OCI-M2 (cell line): ENCODE measurements around the gene ARHGEF28.

Experiments used
- DNase-seq: peaks from one replicate; lab custom pipeline; 2025; ENCODE audit not compliant: unreplicated experiment; lab: John Stamatoyannopoulos, UW

The ARHGEF28 gene

DNA sequence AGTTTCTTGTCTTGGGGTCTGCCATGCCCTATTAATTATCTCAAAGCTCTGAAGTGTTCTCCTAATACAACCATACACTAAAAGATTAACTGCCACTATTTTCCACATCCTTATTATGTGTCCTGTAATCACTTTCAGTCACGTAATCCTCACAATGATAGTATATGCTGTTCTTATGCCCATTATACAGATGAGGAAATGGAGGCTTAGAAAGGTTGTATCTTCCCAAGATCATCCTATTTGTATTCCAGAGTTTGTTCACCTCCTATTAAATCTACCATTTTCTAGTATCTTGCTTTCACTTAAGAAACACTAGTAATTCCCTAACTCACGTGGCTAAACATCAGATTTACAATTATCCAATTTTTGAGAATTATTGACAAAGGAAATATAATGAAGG lies 2.9 kb upstream of the ARHGEF28 start:
- DNase-seq, result no peak

DNA sequence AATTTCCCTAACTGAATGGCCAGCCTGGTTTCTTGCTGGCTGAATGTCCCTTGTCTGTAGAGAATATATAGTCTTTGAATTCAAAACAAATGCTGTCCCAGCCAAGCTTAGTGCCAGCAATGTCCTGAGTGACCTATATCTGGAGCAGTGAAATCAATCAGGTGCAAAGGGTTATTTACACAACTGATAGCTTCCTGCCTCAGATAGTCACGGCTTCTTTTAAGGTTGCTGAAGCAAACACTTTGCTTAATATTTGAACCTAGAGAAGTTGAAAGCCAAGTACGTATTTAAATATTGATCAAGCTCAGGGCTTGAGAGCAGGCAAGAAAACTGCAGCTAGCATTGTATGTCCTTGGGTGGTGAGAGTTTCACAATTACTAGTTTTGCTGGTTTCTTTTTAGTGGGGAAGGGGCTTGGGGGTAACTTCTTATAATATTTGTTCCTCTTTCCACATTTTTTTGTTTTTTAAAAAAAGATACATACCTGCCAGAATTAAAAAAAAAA lies 2.0 kb upstream of the ARHGEF28 start:
- DNase-seq, result no peak

DNA sequence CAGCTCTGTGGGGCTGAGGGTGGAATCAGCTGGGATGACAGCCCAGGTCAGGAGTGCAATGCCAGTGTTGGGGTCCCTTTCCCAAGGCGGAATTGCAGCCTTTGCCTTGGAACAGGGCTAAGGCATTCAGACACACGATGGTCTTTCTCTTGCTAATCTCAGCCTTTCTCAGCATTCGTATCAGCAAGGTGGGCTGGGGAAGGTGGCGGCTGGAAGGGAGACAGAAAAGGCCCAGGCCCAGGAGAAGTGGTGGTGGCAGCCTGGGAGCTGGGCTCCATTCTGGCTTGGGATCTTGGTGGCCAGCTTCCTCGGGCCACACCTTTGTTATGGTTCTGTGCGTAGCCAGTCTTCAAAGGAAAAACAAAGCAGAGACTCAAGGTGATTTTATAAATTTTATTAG lies 1.1 kb upstream of the ARHGEF28 start:
- no peak for DNase-seq

DNA sequence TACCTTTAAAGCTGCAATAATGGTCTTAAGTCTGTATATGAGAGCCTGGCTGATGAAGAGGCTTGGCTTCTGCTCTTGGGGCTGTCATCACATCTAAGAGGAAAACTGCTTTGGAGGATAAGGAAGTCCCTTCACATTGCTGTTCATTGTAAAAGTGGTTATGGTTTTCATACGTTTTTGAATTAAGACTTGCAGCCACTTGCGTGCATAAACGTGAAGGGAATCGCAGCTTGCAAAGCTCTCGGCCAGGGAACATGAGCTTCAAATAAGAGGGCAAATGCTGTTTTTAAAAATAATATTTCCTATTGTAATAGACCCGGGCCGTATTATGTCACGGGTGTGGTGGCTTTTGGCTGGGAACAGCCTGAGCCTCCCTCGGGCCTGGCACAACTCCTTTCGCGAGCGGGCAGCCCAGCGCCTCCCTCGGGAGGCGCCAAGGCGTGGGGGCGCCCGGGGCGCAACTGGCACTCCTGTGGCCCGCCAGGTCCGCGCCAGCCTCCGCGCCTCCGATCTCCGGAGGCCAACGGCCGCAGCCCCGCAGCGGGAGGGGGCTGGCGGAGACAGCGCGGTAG lies 538 bp upstream of the ARHGEF28 start:
- no peak for DNase-seq

DNA sequence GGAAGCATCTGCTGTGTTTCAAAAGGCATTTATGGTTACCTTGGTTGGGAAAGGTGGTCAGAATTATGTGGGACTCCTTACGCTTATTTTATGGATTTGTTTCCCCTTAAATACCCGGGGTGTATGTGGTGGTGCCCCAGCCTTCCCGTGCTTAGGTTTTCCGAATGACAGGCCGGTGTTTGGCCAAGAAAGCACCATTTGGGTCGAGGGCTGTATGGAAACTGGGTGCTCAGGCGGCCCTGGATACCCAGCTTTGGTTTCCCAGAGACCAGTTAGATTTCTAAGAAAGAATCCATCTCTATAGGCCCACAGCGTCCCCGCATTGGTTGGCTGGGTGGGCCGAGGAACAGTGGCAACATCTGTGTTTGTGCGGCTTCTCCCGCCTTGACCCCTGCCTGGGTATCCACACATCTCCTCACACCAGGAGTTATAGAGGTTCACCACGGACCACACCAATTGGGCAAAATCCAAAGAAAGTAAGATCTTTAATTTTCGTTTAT lies 868 bp downstream of the ARHGEF28 start:
- no peak for DNase-seq

DNA sequence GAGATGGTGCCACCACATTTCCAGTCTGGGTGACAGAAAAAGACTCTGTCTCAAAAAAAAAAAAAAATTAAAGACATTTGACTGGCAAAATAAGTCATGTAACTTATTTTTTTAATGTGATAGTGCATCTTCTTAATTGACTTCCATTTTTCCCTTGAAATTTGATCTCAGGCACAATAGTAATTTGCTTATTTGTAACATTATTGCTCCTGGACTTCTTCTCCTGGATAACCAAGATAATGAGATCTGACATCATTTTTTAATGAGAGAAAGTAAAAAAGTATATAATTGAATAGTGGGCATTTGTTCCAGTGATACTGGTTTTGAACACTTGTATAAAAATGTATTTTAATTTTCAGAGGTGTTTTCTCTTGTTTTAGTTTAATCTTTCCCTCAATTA lies 3.5 kb downstream of the ARHGEF28 start:
- DNase-seq, result no peak

DNA sequence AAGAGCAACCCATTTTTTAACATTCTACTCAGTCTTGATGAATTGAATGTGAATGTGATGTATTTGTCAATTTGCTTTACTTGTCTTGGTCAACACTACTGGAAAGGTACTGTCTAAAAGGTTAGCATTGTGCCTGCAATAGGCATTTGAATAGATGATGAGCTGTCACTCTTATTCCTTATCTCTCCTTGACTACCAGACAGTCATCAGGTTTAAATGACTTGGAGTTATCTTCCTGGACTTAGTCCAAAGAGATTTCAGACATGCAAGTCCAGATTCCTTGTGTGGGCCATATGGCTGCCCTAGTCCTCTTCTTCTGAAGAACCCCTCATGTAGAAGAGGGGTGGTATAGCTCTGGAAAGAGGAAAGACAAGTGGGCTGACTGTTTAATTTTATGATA lies 4.8 kb downstream of the ARHGEF28 start:
- no peak for DNase-seq

DNA sequence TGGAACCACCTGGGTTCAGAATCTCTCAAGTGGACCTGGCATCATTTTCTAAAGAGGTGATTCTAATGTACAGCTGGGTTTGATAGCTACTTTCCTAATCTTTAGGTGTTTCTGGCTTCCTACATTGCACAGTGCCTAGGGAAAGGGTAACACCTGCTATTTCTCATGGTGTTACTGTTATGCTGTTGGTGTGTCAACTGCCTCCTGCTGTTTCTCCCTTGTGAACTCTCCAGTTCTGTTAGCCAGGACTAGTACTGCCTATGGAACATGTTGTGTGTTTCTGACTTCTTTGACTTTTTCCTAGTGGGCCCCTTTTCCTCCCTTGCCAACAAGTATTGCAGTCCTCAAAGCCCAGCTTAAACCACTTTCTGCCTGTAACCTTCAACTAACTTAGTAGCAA lies 5.5 kb downstream of the ARHGEF28 start:
- DNase-seq, result no peak

DNA sequence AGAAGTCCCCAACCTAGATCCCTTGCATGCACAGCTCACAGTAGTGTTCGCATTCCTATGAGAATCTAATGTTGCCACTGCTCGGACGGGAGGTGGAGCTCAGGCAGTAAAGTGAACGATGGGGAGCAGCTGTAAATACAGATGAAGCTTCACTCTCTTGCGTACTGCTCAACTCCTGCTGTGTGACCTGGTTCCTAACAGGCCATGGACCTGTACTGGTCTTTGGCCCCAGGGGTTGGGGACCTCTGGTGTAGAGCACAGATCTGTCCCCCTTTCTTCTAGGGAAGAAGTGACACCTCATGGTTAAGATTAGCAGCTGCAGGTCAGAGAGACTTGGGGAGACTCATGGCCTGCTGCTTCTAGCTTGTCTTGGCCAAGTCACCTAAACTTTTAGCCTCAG lies 7.1 kb downstream of the ARHGEF28 start:
- no peak for DNase-seq

DNA sequence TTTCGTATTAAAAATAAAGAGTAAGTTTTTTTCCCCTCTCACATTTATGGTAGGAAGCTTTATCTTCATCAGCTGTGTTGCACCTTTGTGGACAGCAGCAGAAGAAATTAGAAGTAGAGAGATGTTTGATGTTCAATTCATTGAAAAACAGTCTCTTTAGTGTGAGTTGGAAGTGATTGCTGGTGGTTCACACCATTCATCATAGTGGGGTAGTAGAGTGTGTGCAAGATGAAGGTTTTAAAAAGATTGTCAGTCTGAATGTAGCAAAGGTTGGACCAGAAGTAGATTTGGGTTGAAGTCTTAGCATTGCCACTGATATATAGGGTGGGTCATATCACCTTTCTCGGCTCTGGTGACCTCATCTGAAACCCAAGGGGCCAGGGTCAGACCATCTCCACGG lies 10.4 kb downstream of the ARHGEF28 start:
- DNase-seq, result no peak

DNA sequence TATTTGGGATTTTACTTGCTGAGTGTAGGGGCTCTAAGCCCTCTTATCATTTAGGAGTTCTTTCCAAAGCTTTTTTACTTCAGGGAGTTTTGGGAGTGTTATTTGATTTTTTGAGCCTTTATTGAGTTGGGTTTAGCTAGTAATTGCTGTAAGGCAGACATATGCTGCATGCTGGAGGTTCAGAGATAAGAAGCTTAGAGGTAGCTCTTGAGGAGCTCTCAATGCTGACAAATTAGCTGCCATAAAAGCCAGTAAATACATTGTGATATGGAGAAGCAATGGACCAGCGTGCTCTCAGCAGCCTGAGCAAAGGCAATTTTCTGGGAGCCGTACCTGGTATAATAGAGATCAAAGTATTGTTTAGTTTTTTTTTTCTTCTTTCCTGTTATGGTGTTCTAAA lies 11.6 kb downstream of the ARHGEF28 start:
- no peak for DNase-seq

DNA sequence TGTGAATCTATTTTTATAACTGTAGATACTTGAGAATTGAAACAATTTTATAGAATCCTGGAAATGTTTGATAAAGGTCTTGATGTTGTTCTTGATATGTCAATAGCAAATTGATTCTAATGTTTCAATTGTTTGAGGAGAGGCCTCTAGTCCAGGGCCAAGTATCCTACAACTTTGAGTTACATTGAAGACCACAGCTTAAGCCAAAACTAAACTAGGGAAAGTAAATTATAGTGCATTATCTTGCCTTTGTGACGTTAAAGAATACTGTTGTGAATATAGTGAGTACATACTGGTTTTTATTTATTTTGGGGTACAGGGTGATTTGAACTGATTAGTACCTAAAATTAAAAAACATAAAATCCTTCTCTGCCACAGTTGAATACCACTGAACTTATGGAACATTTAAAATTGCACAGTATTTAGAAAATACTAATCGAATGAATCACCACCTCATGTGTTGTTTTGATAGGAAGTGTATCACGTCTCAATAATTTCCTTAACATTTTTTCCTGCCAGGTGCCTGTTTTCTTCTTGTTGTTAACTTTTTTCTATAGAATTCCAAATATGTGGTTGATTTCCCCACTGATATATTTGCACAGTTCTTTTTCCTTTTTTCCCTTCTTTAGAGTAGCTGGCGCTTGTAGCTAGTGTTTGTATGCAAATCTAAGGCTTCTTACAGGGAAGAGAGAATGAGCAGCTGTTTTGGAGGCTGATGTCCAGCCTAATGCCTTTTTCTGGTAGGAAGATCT lies 12.5 kb downstream of the ARHGEF28 start:
- DNase-seq, result no peak

DNA sequence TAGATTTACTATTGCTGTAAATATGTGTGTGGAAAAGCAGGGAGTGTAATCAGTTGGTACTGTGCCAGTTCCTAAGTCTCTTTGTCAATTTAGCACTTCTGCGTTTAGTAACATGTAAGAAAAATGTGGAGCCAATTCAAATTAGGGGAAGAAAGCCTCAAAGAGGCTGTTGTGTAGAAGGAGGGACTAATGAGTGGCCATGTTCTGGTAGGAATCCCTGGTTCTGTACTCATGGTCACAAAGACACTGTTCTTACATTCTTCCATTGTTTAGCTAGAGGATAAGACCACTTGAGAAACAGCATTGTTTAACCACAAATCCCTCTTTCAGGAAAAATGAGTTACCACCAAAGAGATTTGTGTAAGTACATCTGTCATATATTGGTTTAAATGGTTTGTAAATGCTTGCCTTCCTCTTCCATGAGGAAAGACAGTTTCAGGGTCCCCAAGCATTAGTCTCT lies 14.9 kb downstream of the ARHGEF28 start:
- no peak for DNase-seq

DNA sequence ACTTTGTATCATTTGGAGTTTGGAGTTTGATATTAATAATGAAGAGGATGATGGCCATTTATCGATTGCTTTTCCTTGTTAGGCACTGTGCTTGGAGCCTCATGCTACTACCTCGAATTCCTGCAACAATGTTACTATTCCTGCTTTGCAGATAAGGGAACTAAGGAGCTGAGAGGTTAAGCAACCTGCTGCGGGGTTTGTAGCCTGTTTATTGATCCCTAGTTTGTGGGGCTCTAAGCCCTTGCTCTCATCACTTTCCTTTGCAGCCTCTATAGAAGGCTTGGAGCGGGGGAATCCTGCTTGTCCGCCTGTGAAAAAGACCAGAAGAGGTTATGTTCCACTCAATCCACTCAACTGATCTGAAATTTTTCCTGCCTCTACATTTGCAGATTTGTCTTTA lies 15.8 kb downstream of the ARHGEF28 start:
- no peak for DNase-seq

DNA sequence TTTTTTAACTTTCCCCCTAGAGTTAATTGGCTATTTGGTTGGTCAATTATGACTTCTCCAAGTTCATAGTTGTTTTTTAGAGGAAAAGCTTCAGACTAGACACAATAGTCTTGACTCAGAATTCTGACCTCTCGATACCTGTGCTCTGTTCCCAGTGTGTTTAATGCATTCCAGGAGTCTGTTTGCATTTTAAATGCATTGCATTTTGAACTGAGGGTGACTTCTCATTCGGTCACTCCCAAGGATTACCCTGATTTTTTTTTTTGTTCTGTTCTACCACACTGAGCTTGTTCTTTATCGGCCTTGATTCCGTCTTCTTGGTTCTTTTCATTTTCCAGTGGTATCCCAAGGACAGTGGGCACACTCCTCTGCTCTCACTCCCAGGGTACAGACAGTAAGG lies 16.3 kb downstream of the ARHGEF28 start:
- DNase-seq, result no peak

DNA sequence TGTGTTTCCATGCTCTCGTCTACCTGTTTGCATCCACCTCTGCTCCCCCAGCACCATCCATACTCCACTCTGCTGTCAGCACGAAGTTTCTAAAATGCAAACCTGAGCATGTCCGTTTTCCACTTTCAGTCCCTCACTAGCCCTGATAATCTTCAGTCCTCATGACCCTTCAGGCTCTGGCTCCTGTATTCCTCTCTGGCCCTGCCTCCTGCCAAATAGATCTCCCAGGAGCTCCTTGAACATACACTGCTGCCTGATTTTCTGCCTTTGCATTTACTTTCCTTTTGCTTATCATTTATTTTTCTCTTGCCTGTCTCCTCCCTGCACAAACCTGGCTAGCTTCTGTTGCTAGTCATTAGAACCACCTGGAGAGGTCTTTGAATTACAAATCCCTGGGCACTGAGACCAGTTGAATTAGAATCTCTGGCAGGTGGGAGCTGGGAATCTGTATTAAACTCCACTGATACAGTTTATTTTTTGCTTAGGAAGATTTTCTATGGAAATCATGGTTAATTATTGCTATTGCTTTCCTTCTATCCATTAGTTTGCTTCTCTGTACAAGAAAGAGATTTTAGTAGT lies 18.5 kb downstream of the ARHGEF28 start:
- DNase-seq, result no peak

DNA sequence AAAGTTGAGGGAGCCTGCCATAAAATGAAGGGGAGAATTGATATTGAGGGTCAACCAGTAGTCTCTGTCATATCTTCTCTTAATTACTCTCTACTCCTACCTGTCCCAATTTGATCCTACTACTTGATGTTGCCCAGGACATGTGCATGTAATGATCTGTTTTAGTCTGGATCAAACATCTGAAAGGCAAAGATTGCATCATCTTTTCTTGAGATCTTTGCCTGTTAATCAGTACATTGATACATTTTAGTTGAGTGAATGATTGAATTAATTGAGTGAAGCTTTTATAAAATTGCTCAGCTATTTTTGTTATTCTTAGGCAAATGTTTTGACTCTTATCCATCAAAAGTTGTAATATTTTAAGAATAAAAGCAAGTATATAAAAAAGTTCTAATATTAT lies 21.7 kb downstream of the ARHGEF28 start:
- DNase-seq, result no peak

DNA sequence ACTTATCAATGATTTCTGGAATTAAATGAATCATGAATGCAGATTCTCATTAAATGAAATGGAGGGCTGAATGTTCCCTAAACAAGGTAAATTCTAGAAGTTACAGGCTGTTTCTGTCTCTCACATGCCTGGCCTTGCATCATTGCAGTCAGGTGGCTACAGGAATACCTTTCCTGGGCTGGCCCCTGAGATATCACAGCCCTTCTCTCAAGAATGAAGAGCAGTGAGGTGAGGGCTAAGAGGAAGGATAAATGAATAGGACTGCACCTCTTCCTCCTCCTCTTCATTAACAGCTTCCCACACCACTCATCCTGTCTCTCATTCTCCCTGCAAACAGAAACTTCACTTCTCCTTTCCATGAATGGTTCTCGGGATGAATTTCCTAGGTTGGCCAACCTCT lies 22.5 kb downstream of the ARHGEF28 start:
- no peak for DNase-seq

DNA sequence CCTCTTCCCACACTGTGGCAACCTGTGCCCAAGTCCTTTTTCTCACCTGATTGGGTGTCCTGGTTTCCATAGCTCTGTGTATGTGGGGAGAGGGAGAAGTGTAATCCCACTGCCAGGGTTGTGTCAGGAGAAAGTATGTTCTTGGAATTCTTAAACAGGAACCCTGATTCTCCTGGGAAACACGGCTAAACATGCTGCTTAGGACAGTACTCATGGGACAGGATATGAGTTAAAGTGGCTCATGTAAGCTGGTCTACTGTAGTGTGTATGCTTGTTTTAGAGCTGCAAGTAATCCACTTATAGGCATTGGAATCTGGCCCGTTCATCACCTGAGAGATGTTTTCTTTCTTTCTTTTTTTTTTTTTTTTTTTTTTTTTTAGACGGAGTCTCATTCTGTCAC lies 23.9 kb downstream of the ARHGEF28 start:
- no peak for DNase-seq

DNA sequence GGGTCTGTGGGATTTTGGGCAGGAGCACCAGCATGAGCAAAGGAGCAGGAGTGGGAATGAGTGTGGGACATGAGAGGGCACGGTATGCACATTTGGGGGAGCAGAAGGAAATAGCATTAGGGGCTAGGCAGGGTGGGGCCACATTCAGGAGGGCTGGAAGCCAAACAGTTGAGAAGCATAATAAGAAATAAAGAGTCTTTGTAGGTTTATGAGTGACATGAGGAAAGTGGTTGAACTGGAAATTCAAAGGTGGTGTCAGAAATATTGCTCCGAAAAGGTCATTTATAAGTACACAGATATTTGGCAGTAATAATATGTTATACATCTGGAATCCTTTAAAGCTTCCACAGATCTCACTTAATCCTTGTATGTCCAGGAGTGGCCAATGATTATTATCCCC lies 26.4 kb downstream of the ARHGEF28 start:
- DNase-seq, result no peak

DNA sequence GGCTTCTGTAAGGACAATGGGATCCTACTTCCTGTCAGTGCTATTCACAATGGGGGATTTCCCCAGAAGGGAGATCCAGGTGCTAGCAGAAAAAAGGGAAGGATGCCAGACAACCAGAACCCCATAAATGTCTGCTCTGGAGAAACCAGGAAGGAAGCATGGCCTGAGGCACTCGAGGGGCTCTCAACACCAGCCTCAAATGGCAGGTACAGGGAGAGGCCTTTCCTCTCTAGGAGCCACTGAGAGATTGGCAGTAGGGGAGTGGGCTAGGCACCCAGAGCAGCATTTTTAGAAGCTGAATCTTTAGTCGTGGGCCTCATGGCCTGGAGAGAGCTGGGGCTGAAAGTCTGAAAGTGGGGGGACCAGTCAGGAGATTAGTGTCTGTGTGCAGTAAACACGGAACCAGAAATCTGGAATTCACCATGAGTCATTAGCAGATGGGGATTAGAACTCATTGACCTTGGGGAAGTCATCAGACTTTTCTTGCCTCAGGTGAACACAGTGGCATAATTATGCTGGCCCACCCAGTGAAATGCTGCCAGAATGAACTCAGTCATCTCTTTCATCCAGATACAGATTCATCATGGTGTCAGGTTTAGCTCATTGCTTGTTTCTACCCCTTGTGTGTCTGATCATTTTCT lies 28.3 kb downstream of the ARHGEF28 start:
- no peak for DNase-seq

DNA sequence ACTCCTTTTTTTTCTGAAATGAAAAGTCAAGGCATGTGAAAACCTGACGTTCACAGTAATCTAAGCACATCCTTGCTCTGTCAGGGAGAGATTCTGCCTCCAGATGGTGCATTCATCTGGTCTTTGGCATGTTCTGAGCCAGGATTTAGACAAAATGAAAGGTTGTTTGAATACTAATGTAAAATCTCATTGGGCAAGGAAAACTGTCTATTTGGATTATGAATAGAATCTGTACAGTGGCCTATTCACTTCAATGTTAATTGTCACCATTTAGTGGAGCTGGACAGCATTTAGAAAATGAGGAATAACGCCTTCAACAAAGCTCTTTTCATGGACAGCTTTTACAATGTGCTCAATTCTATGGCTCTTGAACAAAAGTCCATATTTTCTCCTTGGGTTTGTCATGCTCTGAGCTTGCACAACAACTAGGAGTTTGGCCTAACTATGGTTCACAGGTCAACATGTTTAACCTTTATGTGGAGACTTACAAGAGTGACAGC lies 28.9 kb downstream of the ARHGEF28 start:
- DNase-seq, result no peak
